Epithelial cell of esophagus (primary cell): ENCODE results near the gene ADPRH.
A peak's percentile ranks its signal among the peaks of the same experiment; 100 is the strongest.

ENCODE experiments used
- DNase-seq: peaks from one replicate; pipeline ENCODE4 v3.0.0; 2010; ENCODE audit warnings: low read depth
- H3K4me3 ChIP-seq: 2 replicates; pipeline ENCODE4 v1.5.1; 2011; ENCODE audit warnings: mild to moderate bottlenecking, low read length, control low read depth
- CTCF ChIP-seq: IDR thresholded peaks from 2 replicates; pipeline ENCODE4 v1.5.1; 2011; ENCODE audit warnings: low read depth, mild to moderate bottlenecking, low read length, control low read depth, inconsistent platforms; ENCODE audit not compliant: insufficient read depth; ENCODE audit errors: missing control alignments

ADPRH gene

GRCh38 chr3:119626196-119626595 is 46.9 kb downstream of the ADPRH start:
- DNase-seq = no peak
- no peak overlapping the region for H3K4me3 ChIP-seq
- TF ChIP-seq CTCF = no peak

- no peak for DNase-seq
- TF ChIP-seq CTCF = no peak
- H3K4me3 ChIP-seq = no peak overlapping the region
Measured at GRCh38 chr3:119627461-119627860, 48.2 kb downstream of the ADPRH start.

GRCh38 chr3:119628390-119628789 is 49.1 kb downstream of the ADPRH start:
- TF ChIP-seq CTCF = no peak
- DNase-seq = no peak
- no peak overlapping the region for H3K4me3 ChIP-seq

GRCh38 chr3:119628816-119629445 is 49.6 kb downstream of the ADPRH start:
- no peak for DNase-seq
- no peak for TF ChIP-seq CTCF
- no peak overlapping the region for H3K4me3 ChIP-seq

GRCh38 chr3:119630128-119630879 is 51.0 kb downstream of the ADPRH start:
- DNase-seq = peak; percentile 69
- no peak overlapping the region for H3K4me3 ChIP-seq
- TF ChIP-seq CTCF = no peak

- DNase-seq = no peak
- no peak overlapping the region for H3K4me3 ChIP-seq
- no peak for TF ChIP-seq CTCF
Measured at GRCh38 chr3:119630880-119631329, 51.6 kb downstream of the ADPRH start.
